KMS-11 (cell line): ENCODE results near the gene LRRC14B.
"Not testable (repeated sequence)": the region's sequence is repeated elsewhere in the genome, so short reads cannot be mapped to it uniquely, and the experiment has no call there.

Source experiments
- H2AFZ ChIP-seq: fragments of 200-600 bp; sonication (generic); 2 replicates; pipeline ENCODE4 v1.6.1; 2016; ENCODE audit warnings: antibody characterized with exemption, mixed run types, low read depth
- H3K27ac ChIP-seq: fragments of 200-600 bp; sonication (generic); 2 replicates; pipeline ENCODE4 v1.6.1; 2016; ENCODE audit warnings: mild to moderate bottlenecking, mixed run types
- H3K27me3 ChIP-seq: fragments of 200-600 bp; sonication (generic); 2 replicates; pipeline ENCODE4 v1.6.1; 2017; ENCODE audit warnings: mild to moderate bottlenecking, low read depth, mixed run types, moderate library complexity; ENCODE audit not compliant: insufficient read depth
- H3K36me3 ChIP-seq: fragments of 200-600 bp; sonication (generic); 2 replicates; pipeline ENCODE4 v1.6.1; 2017; ENCODE audit warnings: mild to moderate bottlenecking, mixed run types; ENCODE audit not compliant: insufficient read depth
- H3K4me1 ChIP-seq: fragments of 200-600 bp; sonication (generic); 2 replicates; pipeline ENCODE4 v1.6.1; 2016; ENCODE audit warnings: mild to moderate bottlenecking, low read depth, mixed run types; ENCODE audit not compliant: poor library complexity, severe bottlenecking
- H3K4me2 ChIP-seq: fragments of 200-600 bp; sonication (generic); 2 replicates; pipeline ENCODE4 v1.7.0; 2016; ENCODE audit warnings: mild to moderate bottlenecking, mixed run types
- H3K4me3 ChIP-seq: fragments of 200-600 bp; sonication (generic); IDR thresholded peaks from 2 replicates; pipeline ENCODE4 v1.6.1; 2017; ENCODE audit warnings: low read depth, low read length, mixed read lengths; ENCODE audit not compliant: insufficient read depth
- H3K79me2 ChIP-seq: fragments of 200-600 bp; sonication (generic); 2 replicates; pipeline ENCODE4 v1.6.1; 2016; ENCODE audit warnings: low read depth, mixed run types; ENCODE audit not compliant: insufficient read depth
- H3K9ac ChIP-seq: fragments of 200-600 bp; sonication (generic); 2 replicates; pipeline ENCODE4 v1.6.1; 2016; ENCODE audit warnings: mild to moderate bottlenecking, mixed run types
- H4K20me1 ChIP-seq: fragments of 200-600 bp; sonication (generic); 2 replicates; pipeline ENCODE4 v1.6.1; 2016; ENCODE audit warnings: mild to moderate bottlenecking, mixed run types; ENCODE audit not compliant: insufficient read depth

The LRRC14B gene

DNA sequence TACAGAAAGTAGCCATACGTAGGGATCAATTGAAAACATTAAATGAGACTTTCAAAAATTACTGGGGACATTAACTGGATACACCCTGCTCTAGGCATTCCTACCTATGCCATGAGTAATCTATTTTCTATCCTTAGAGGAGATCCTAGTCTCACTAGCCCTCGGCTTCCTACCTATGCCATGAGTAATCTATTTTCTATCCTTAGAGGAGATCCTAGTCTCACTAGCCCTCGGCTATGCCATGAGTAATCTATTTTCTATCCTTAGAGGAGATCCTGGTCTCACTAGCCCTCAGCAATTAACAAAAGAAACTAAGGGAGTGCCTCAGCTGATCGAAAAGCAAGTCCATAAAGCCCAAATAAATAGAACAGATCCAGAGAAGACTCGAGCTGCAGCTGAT, 54.4 kb downstream of the LRRC14B start:
- not testable (repeated sequence) for H3K27me3 ChIP-seq, H2AFZ ChIP-seq, H3K79me2 ChIP-seq, H3K9ac ChIP-seq, H3K4me2 ChIP-seq, H3K4me3 ChIP-seq, H3K4me1 ChIP-seq, H4K20me1 ChIP-seq, H3K27ac ChIP-seq
- H3K36me3 ChIP-seq = peaks cover 33% of the 10 kb centered on the region; the same call in 1 of the 2 replicates
